ENCODE measurements around the gene PTPRD.

- TF ChIP-seq CTCF (conservative IDR thresholded peaks at IDR 0.05; ENCODE audit: low read length) = no peak
- TF ChIP-seq EZH2phosphoT487 (IDR thresholded peaks at IDR 0.05; ENCODE audit: borderline replicate concordance, low read depth, low read length) = no peak
These were observed 352.3 kb downstream of the PTPRD start for GRCh38 chr9:10260501-10260900.

All from OCI-LY7 (cell line).